Stimulated activated CD8-positive, alpha-beta memory T cell treated with anti-CD3 and anti-CD28 coated beads, Interleukin-7, amount 100 ng/mL, for 4 hours (primary cell): Measurements from ENCODE around the gene CRYM.
"Not testable (repeated sequence)": the region's sequence is repeated elsewhere in the genome, so short reads cannot be mapped to it uniquely, and the experiment has no call there.

ENCODE experiments used
- DNase-seq, 2 donors: peaks; one replicate each; pipeline ENCODE4 v3.0.0-alpha.2; 2020; ENCODE audit warnings: low read depth in 2 of 2

Gene CRYM

DNA sequence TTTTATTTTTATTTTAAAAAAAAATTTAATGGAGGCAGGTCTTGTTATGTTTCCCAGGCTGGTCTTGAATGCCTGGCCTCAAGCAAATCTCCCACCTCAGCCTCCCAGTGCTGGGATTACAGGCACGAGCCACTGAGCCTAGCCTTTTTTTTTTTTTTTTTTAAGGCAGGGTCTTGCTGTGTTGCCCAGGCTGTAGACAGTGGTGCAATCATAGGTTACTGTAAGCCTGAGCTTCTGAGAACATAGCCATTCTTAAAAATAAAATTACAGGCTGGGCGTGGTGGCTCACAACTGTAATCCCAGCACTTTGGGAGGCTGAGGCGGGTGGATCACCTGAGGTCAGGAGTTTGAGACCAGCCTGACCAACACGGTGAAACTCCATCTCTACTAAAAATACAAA, 29.9 kb downstream of the CRYM start:
- DNase-seq = not testable (repeated sequence)

DNA sequence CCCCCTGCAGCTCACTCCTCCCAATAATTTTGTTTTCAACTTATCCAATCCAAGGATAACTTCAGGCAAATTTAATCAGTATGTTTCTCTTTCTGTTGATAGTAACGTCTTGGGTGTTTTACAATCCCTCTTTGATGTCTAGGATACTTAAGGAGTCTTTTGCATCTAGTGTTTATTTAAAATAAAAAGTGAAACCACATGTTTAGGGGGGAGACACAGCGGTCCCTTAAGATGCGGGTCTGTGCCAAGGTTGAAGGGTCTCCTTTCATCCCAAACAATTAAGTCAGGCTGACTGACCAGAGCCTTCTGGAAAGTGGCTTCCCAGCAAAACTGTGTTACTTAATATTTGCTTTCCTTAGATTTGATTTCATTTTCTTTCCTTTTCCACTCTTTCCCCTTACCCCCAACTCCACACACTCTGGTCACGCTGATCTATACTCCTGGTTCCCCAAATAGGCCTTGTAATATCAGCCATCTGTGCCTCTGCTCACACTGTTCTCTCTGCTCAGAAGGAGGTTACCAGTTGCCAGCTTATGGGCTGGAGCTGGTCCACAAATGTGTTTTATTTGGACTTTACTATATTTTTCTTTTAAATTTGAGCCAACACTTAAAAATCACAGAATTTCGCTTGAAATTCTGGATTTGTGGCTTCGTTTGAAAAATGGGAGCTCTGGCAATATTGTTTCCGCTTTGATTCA, 33.4 kb downstream of the CRYM start:
- no peak for DNase-seq

DNA sequence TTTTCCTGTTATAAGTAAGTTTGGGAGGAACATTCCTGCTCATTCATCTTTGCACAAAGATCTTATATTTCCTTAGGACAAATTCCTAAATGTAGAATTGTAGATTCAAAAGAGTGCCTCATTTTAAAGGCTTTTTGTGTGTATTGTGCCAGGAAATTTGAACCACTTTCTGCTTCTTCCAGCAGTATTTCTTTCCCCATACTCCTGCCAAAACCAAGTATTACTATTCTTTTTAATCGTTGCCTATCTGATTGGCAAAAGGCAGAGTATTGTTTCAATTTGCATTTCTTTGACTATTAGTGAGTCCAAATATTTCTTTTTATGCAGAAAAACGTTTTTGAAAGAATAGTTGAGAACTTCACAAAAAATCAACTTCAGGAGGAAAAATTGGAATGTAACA, 35.3 kb downstream of the CRYM start:
- no peak for DNase-seq

DNA sequence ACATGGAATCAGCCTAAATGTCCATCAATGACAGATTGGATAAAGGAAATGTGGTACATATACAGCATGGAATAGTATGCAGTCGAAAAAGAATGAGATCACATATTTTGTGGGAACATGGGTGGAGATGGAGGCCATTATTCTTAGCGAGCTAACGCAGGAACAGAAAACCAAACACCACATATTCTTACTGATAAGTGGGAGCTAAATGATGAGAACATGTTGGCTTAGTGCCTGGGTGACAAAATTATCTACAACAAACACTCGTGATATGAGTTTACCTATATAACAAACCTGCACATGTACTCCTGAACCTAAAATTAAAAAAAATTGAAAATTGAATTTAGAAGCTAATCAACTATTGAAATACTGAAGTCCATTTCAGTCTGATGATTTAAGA, 38.4 kb downstream of the CRYM start:
- no peak for DNase-seq

DNA sequence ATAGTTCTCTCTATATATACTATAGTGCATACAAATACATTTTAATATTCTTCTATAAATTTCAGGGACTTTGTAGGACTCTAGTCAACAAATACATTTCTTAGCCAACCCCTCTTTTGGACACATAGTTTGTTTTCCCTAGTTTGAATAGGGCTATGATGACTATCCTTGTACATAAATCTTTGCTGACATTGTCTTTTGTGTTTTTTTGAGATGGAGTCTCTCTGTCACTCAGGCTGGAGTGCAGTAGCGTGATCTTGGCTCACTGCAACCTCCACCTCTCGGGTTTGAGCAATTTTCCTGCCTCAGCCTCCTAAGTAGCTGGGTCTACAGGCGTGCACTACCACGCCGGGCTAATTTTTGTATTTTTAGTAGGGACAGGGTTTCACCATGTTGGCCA, 41.3 kb downstream of the CRYM start:
- DNase-seq = no peak

DNA sequence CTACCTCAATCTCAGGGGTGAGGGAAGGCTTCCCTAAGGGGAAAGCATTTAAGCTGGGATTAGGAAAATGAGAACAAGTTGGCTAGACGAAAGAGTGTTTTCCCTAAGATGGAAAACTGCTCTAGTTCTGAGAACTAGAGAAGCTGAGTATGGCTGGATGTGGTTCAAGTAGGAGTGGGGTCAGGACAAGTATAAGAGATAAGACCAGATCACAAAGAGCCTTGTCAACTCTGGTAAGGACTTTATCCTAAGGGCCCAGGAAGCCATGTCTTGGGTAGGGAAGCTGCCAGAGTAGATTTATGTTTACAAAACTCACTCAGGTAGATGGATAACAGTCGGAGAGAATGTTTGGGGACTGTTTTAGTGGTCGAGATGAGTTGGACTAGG, 42.9 kb downstream of the CRYM start:
- no peak for DNase-seq

DNA sequence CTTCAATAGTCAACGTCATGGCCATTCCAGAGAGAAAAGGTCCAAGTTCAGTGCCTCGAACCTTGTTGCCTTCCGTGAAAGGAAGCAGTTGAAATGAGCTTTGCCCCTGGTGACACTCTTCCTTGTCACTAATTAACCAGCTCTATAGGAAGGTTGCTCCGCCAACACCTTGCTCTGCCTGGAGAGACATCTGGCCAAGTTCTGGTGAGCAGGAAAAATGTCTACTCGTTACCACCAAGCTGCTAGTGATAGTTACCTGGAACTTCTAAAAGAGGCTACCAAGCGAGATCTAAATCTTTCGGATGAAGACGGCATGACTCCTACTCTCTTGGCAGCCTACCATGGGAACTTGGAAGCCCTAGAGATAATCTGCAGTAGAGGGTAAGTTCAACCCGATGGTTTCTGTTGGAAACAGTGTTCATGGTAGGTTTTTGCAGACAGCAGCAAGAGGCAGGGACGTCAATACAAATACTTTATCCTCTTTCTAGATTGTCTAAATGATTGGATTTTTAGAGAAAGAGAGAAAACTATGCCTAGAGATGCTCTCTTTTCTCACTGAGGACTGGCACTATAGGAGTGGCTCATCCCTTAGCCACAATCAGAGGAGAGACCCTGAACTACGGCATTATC, 44.5 kb downstream of the CRYM start, which contains the start of gene ANKS4B:
Gene ANKS4B, plus strand, starts transcription at position 179 of the 630 bp plus-strand sequence. Its CDS starts 39 bp downstream, at position 218.
- no peak for DNase-seq

DNA sequence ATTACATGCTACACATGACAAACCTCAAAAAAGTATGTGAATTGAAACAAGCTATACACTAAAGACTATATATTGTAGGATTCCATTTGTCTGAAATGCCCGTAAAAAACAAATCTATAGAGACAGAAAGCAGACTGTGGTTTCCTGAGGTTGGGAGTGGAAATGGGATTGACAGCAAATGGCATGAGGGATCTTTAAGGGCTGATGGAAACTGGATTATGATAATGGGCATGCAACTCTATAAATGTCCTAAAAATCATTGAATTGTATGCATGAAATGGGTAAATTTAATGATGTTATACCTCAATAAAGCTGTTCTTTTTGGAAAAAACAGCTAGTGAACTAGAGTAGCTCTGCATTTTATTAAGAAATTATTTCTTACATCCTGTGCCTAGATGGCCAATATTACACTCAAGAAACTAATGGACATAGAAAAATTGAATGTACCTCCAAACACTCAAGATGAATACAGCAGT, 45.0 kb downstream of the CRYM start:
- DNase-seq = no peak

DNA sequence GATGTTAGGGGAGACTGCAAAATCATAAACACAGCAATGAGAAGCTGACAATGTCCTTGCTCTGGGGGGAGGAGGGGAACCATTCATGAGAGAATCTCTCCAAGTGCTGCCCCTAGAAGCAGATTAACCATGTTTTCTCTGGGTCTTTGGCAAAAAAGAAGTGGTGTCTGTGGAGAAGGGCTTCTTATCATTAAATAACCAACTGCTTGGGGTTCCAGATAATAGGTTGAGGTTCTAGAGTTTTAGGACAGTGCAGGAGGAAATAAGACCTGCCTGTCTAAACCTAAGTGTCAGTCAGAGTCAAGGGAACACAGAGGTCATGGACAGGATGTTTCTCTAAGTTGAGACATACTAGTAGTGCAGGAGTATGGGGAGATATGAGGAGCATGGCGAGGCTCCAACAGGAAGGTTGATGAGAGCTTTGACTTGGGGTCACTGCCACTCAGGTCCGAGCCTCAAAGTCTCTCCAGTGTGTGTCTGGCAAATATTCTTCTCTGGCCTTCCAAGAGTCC, 49.7 kb downstream of the CRYM start:
- no peak for DNase-seq

DNA sequence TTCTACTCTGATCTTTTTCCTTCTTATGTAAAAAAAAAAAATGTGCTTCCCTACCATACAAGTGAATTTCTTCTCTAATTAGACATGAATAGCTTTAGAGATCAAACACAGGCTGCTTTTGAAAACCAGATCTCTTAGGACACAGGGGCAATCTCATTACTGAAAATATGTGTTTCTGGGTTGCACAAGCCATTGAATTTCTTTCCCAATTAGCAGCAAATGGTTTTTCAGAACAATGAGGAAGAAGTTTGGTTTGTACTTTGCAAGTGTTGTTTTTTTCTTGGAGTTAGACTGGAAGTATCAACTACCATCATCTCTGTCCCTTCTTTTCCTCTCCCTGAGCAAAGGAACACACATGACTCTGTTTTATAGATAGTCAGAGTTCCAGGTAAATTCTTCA, 50.2 kb downstream of the CRYM start:
- no peak for DNase-seq

DNA sequence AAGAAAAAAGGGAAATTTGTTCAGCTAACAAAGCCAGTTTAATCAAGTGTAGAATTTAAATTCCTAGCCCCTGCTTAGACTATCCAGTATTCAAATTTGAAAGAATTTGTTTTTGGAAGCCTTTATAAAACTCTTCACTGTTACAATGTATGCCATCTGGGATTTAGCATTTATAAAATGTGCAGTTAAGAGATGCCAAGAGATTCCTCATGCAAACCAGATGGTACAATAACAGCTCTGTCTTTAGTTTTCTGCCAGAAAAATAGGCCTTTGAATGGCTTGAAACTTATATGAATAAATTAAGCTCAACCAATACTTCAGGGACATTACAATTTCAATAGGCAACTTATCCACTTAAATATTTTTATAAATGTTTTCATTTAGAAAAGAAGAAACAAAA, 51.3 kb downstream of the CRYM start:
- DNase-seq = no peak

DNA sequence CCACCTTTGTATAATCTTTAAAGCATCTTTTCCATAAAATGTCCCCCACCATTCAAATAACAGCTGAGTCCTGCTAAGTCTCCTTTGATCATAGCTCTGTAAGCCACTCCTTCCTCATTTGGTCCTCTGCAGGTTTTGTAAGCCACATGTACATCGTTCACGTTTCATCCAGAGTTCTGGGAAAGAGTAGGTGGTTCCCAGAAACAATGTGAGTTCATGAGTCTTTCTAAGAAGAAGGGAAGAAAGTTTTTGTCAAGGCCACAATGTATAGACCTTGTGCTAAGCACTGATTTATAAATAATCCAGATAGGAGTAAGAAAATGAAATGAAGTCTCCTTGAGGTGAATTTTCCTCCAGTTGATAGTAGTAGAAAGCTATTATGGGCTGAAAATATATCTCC, 53.3 kb downstream of the CRYM start:
- DNase-seq = peak in 1 of 2 donors; percentile 6

DNA sequence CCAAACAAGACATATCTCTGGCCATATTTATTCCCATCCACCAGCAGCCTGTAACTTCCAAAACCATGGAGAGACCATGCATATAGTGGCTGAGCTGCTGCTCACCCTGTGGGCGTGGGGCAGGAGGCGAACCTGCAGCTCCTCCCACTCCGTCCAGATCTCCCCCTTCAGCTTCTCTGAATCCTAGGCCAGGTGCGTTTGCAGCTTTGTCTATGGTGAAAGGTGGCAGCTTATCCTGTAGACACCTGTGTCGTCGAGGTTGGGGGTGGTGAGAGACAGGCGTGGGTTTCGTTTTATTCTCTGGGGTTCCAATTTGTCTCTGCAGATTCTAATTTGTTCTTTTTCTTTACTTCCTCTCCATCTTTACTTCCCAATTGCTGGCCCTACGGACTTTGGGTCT, 54.3 kb downstream of the CRYM start:
- no peak for DNase-seq

DNA sequence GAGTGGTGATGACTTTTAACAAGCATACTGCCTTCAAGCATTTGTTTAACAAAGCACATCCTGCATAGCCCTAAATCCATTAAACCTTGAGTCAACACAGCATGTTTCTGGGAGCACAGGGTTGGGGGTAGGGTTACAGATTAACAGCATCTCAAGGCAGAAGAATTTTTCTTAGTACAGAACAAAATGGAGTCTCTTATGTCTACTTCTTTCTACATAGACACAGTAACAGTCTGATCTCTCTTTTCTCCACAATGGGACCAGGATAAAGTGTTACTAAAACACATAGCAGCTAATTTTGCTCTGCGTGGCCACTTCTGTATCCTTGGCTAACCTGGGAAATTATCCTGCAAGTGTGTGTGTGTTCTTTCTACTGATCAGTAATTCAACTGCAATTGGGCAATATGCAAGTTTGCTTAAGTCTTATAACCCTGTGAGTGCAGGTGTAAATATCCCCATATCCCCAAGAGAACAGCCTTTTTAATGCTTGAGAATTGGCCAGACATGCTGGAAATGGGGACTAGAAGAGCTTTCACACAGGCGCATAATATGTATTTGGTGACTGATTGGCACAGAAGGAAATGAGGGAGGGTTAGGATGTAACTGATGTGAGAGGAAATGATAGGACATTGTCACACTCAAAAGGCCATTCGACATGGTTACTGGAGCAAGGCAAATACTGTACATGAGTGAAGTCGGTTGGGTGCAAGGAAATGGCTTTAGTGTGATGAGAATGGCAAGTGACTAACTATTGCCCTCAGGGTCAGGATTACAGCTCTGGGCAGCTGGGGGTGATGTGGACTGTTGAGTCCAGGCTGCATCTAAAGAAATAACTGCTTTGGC, 55.4 kb downstream of the CRYM start:
- DNase-seq = no peak

DNA sequence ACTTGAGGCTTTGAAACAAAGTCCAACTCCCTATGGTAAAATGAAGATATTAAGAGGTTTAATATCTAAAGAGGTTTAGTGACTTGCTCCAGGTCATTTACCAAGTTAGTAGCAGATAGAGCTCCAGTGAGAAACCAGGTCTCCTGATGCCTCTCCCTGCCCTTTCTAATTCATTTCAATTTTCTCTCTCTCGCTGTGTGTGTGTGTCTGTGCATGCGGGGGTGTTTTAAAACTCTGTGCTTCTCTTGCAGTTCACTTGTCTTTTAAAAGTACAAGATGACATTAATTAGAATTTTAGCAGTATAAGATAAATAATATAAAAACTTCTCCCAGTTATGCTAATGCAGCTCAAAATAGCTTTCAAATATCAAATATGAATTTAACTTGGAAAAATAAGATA, 58.5 kb downstream of the CRYM start:
- DNase-seq = no peak

DNA sequence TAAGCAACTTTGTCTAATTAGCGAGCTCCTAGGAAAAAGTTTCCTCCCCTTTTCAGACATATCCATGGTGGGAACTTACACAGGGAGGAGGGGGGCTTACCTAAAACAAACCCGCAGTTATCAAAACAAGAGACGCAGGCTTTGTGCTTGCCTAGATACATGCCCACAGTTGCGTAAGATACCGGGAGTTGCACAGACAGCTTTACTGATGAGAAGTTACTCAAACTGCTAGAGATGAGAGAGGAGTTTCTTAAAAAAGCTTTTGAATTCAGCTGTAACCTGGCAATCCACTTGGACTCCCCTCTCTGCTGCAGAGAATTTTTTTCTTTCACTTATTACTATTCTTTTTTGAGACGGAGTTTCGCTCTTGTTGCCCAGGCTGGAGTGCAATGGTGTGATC, 59.9 kb downstream of the CRYM start:
- no peak for DNase-seq

DNA sequence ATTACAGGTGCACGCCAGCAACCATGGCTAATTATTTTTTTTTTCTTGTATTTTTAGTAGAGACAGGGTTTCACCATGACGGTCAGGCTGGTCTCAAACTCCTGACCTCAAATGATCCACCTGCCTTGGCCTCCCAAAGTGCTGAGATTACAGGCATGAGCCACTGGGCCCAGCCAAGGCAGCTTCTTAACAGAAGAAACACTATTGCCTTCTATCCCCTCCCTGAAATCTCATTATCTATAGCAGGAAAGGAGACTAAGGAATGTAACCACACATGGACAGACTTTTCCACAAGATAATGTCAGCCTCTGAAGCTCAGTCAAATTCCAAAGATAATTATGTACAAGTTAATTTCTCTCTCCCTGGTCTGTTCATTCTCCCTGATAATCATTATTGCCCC, 61.0 kb downstream of the CRYM start:
- DNase-seq = no peak

DNA sequence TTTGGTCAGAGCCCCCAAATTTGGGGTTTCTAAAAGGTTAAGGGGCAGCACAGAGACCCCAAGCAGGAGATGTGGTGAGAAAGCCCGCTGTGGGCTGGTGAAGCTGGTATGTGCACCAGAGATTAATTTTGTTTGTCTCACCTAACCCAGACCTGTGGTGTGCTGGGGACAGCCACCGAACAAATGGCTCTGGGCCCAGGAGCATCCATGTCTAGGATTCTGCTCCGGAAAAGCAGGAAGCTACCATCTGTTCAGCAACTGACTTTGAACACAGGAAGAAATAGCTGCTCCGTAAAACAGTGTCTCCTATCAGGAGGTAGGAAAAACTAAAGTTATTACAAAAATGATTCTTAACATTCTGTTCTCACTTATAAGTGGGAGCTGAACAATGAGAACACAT, 64.0 kb downstream of the CRYM start:
- no peak for DNase-seq

DNA sequence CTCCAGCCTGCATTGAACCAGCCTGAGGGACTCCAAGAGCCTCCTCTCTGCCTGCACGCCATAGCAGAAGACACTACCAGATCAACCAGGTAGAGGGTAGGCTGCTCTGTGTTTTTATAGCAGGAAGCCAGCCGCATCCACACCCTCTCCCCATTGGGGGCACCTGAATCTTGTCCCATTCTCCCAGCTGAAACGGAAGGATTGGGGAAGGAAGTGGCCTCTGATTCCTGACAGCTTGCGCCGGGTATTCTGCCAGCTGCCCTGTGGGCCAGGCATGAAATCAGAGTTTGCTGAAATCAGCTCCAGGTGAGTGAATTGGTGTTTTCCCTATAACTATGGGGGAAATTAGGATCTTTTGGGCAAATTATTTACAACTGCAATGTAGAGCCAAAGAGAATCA, 66.6 kb downstream of the CRYM start, which contains the start of gene ZP2:
Gene ZP2, minus strand, starts transcription at position 89 of the 400 bp plus-strand sequence. Its CDS starts 27 bp downstream, at position 62.
- DNase-seq = no peak
